ENCODE measurements around the gene RPL36A. TPM values are rescaled to one million over a fixed set of nuclear protein-coding genes. Genes with fewer than 3 reads are reported as not detected.

Gene RPL36A
- total and polyA plus RNA-seq, 9 of the 15 experiments (the other 6 are each of a cell fraction or from before 2014, with no cell fraction given): 412 to 4,539 (median 3,209) TPM

- TF ChIP-seq PRDM10 (IDR thresholded peaks at IDR 0.05; ENCODE audit: partially characterized antibody) (no peak), ZNF561 (CRISPR knock-in tag; conservative IDR thresholded peaks at IDR 0.05) (no peak), EZH2 (IDR thresholded peaks at IDR 0.05; ENCODE audit: borderline replicate concordance, low read depth, low read length) (no peak), MEIS2 (IDR thresholded peaks at IDR 0.05; ENCODE audit: partially characterized antibody) (no peak), PTTG1 (tag; IDR thresholded peaks at IDR 0.05; ENCODE audit: low read depth) (no peak), FOS (IDR thresholded peaks at IDR 0.05; ENCODE audit: extremely low read depth, insufficient read length) (no peak), IFI16 (CRISPR knock-in tag; IDR thresholded peaks at IDR 0.05) (no peak), TSC22D4 (tag; IDR thresholded peaks at IDR 0.05) (no peak), NR2C1 (IDR thresholded peaks at IDR 0.05) (no peak), NR2C1 (tag; IDR thresholded peaks at IDR 0.05) (0 out of 2 replicates have a peak, but pooled peaks have one; percentile 0), GABPB1 (CRISPR knock-in tag; IDR thresholded peaks at IDR 0.05) (no peak), ZBTB34 (CRISPR knock-in tag; IDR thresholded peaks at IDR 0.05) (no peak), ZNF175 (CRISPR knock-in tag; IDR thresholded peaks at IDR 0.05; ENCODE audit: low read depth) (0 out of 2 replicates have a peak, but pooled peaks have one; percentile 13), ZNF133 (CRISPR knock-in tag; IDR thresholded peaks at IDR 0.05) (no peak), HCFC1 (IDR thresholded peaks at IDR 0.05; ENCODE audit: low read depth, low read length) (no peak), GTF2A2 (tag; IDR thresholded peaks at IDR 0.05) (no peak), EP300 (IDR thresholded peaks at IDR 0.05; ENCODE audit: low read length) (no peak), EGR1 (conservative IDR thresholded peaks at IDR 0.05) (no peak), ETS2 (tag; IDR thresholded peaks at IDR 0.05; ENCODE audit: borderline replicate concordance, poor library complexity, severe bottlenecking) (no peak), CTBP1 (IDR thresholded peaks at IDR 0.05; ENCODE audit: borderline replicate concordance) (no peak), ZNF274 (IDR thresholded peaks at IDR 0.05; ENCODE audit: borderline replicate concordance, low read depth, low read length) (no peak), RUNX1 (IDR thresholded peaks at IDR 0.05; ENCODE audit: low read depth) (no peak), SMARCC2 (IDR thresholded peaks at IDR 0.05; ENCODE audit: low read depth) (no peak), TBP (optimal IDR thresholded peaks at IDR 0.05; ENCODE audit: low read depth, low read length) (no peak), ZNF324 (CRISPR knock-in tag; IDR thresholded peaks at IDR 0.05) (no peak), POLR2AphosphoS2 (IDR thresholded peaks at IDR 0.05; ENCODE audit: low read length) (no peak), NEUROD1 (IDR thresholded peaks at IDR 0.05; ENCODE audit: borderline replicate concordance, low read depth, low read length, partially characterized antibody) (no peak), C11orf30 (IDR thresholded peaks at IDR 0.05; ENCODE audit: low read depth) (peak; percentile 55; the same call in 1 of the 2 replicates), ARHGAP35 (IDR thresholded peaks at IDR 0.05; ENCODE audit: partially characterized antibody) (no peak), SUPT5H (IDR thresholded peaks at IDR 0.05) (no peak)
Observed at GRCh38 chrX:101386542-101386885, 4.3 kb upstream of the RPL36A start (continued).

Data from K562 (cell line).